Astrocyte of the cerebellum (primary cell): ENCODE measurements around the gene KLF12.

Source experiments
- DNase-seq: peaks from one replicate; pipeline ENCODE4 v3.0.0-alpha.2; 2011; ENCODE audit warnings: low read depth
- H3K4me3 ChIP-seq: 2 replicates; pipeline ENCODE4 v1.5.1; 2011; ENCODE audit warnings: mild to moderate bottlenecking, low read depth, low read length, moderate library complexity
- in situ Hi-C: cut with HindIII; loops from 2 replicates; pipeline ENCODE4 v1.10.0; 2017; ENCODE audit warnings: low sequenced_read_pairs
- TF ChIP-seq, protein P1 (sequence below): IDR thresholded peaks from 2 replicates; pipeline ENCODE4 v1.5.1; 2012; ENCODE audit warnings: low read length, low read depth, moderate library complexity, mild to moderate bottlenecking; ENCODE audit errors: missing control alignments

Gene KLF12

DNA sequence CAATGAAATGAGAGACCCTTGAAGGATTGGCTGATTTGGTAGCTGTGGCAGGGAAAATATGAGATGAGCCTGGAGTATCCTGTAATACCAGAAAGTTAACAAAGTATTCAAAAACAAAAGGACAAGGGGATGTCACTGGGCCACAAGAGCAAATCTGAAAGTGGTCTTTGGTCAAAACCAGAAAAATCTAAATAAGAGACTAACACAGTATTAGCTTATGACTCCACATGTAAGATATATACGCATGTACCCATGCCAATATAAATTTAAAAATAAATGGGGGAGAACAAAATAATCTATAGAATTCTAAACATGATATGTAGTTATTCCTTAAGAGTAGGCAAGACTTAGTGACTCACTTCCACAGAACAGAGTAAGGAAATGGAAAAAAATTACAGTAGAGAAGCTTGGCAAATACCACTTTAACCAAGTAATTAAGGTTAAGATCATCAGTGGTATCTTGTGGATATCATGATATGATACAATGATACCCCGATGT is 16.9 kb downstream of the KLF12 start:
- TF ChIP-seq, protein P1, sequence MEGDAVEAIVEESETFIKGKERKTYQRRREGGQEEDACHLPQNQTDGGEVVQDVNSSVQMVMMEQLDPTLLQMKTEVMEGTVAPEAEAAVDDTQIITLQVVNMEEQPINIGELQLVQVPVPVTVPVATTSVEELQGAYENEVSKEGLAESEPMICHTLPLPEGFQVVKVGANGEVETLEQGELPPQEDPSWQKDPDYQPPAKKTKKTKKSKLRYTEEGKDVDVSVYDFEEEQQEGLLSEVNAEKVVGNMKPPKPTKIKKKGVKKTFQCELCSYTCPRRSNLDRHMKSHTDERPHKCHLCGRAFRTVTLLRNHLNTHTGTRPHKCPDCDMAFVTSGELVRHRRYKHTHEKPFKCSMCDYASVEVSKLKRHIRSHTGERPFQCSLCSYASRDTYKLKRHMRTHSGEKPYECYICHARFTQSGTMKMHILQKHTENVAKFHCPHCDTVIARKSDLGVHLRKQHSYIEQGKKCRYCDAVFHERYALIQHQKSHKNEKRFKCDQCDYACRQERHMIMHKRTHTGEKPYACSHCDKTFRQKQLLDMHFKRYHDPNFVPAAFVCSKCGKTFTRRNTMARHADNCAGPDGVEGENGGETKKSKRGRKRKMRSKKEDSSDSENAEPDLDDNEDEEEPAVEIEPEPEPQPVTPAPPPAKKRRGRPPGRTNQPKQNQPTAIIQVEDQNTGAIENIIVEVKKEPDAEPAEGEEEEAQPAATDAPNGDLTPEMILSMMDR: no peak
- in situ Hi-C loops: no loop called here
- DNase-seq: no peak
- H3K4me3 ChIP-seq: no peak overlapping the region

DNA sequence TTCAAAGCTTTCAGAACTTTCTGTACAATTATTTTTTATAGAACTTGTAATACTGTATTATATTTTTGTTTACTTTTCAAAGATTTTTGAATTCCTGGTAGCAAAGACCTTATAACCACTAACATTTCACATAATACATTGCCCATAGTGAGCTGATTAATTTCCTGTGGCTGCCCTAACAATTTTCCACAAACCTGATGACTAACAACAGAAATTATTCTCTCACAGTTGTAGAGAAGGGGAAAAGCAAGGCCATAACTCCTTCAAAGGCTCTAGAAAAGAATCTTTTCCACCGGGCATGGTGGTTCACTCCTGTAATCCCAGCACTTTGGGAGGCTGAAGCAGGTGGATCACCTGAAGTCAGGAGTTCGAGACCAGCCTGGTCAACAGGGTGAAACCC is 19.1 kb downstream of the KLF12 start:
- H3K4me3 ChIP-seq: no peak overlapping the region
- TF ChIP-seq, protein P1: no peak
- in situ Hi-C loops: no loop called here
- DNase-seq: peak; percentile 75

DNA sequence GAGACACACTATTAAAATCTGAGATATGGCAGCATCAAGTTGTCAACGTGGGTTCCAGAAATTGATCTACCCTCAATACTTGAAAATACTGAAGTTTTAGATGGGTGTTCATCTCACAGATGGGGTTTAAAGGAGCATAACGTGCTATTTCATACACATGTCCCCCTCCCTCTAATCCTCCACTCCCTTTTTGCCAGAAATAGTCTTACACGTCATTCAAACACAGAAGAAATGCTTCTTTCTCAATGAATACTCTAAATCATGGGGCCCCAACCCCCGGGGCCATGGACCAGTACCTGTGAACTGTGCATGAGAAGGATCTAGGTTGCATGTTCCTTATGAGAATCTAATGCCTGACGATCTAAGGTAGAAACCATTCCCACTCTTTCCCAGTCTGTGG is 19.6 kb downstream of the KLF12 start:
- DNase-seq: no peak
- H3K4me3 ChIP-seq: no peak overlapping the region
- in situ Hi-C loops: no loop called here
- TF ChIP-seq, protein P1: no peak

DNA sequence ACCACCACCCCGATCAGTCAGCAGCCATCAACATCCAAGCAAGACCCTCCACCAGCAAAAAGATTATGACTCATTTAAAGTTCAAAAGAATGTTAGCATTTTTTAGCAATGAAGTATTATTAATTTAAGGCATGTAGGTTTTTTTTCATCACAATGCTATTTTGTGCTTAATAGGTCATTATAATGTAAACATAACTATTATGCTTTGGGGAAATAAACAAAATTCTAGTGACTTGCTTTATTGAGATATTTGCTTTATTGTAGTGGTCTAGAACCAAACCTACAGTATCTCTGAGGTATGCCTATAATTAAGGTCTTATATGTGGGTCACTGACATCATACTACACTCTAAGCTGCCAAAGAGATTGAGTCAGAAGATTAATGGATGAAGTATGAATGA is 20.0 kb downstream of the KLF12 start:
- TF ChIP-seq, protein P1: no peak
- in situ Hi-C loops: no loop called here
- H3K4me3 ChIP-seq: no peak overlapping the region
- no peak for DNase-seq

DNA sequence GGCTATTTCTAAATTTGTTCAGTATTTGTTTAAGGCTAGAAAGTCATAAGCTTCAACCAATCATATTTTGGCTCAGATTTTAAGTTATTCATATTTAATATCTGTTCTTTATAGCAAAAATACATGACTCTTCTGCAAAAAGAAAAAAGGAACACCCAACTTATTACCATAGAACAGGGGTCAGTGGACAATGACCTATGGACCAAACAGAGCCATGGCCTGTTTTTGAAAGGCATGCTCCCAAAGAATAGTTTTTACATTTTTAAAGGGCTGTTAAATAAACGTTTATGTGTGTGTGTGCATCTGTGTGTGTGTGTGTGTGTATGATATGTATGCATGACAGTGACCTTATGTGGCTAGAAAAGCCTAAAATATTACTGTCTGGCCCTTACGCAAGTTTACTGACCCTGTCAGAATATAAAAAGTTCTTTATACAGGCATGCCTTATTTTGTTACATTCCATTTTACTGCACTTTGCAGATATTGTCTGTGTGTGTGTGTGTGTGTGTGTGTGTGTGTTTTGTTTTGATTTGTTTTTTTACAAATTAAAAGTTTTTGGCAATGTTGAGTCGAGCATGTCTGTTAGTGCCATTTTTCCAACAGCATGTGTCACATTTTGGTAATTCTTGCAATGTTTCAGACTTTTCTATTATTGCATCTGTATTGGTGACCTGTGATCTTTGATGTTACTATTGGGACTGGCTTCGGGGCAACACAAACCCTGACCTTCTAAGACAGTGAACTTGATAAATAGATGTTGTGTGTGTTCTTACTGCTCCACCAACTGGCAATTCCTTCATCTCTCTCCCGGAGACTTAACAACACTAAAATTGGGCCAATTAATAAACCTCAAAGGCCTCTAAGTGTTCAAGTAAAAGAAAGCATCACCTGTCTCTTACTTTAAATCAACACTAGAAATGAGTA is 22.0 kb downstream of the KLF12 start:
- in situ Hi-C loops: no loop called here
- no peak overlapping the region for H3K4me3 ChIP-seq
- no peak for DNase-seq
- TF ChIP-seq, protein P1: no peak

DNA sequence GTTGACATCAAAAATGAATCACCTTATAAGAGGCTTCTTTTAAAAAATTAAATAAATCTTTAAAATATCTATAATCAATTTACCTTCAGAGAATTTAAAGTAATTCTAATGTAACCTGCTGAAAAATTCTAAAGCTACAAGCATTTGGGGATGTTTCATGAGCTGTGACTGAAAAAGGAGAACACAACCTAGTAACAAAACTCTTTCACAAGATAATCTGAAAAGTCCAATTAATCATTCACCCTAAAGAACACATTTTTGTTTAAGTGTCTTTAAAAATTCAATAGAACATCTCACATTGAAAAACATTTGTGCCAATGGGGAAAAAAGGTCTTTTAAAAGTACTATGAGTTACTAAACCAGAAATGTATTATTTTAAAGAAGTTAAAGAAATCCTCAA is 22.8 kb downstream of the KLF12 start:
- no peak for DNase-seq
- TF ChIP-seq, protein P1: no peak
- in situ Hi-C loops: no loop called here
- H3K4me3 ChIP-seq: no peak overlapping the region
